ENCODE data around the gene FOXL2. TPM values are rescaled to one million over a fixed set of nuclear protein-coding genes. Genes with fewer than 3 reads are reported as not detected.
A peak's percentile ranks its signal among the peaks of the same experiment; 100 is the strongest.

FOXL2 gene
- total RNA-seq, 2 donors from 2014 or later = 0.07 TPM; not detected in 1

DNA sequence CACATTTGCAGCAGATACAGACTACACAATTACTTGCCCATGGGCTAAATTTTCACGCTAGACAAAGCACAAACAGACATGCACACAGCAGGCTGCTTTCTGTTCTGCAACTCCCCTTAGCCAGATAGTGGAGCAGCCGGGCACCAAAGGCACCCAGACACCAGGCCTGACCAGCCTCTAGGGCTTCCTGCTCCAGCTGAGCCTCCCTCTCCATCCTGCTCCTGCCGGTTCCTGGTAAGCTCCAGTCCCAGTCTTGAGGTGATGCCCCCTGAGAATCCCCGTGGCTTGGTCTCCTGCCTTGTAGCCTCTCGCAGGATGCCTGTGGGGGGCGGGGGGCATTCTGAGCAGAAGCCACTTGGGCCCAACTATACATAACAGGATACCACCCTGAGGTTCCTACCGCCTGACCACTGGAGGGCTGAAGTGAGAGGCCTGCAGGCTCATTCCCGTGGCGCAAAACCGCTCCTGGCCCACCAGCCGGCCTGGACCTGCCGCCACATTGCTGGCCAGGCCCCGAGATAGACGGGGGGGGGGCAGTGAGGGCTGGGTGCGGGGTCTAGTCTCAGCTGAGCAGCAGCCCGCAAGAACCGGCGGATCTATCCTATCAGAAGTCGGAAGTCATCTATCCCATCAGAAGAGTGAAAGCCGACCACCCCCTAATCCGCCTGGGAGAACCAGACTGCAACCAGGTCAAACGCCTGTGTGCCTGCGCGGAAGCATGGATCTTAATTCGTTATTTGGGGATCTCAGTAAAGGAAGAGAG, 3.9 kb downstream of the FOXL2 start:
- Histone ChIP-seq H3K36me3 (no peaks in the 10 kb centered on the region), H3K27me3 (peaks cover 99% of the 10 kb centered on the region), H3K4me3 (no peak overlapping the region), H3K9ac (ENCODE audit: low read depth in 2 of 2, low read length in 2 of 2) (no peak overlapping the region), H3K27ac (no peak overlapping the region), H3K4me1 (peaks cover 32% of the 10 kb centered on the region), H3K9me3 (no peaks in the 10 kb centered on the region)
- TF ChIP-seq, protein P1, sequence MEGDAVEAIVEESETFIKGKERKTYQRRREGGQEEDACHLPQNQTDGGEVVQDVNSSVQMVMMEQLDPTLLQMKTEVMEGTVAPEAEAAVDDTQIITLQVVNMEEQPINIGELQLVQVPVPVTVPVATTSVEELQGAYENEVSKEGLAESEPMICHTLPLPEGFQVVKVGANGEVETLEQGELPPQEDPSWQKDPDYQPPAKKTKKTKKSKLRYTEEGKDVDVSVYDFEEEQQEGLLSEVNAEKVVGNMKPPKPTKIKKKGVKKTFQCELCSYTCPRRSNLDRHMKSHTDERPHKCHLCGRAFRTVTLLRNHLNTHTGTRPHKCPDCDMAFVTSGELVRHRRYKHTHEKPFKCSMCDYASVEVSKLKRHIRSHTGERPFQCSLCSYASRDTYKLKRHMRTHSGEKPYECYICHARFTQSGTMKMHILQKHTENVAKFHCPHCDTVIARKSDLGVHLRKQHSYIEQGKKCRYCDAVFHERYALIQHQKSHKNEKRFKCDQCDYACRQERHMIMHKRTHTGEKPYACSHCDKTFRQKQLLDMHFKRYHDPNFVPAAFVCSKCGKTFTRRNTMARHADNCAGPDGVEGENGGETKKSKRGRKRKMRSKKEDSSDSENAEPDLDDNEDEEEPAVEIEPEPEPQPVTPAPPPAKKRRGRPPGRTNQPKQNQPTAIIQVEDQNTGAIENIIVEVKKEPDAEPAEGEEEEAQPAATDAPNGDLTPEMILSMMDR (IDR thresholded peaks at IDR 0.05) = no peak
- no peak for DNase-seq
- intact Hi-C loops (cut with DNase I) = loop anchor here (5.0 to 10.0 kb wide), 2 partner anchors 262 to 384 kb away; no protein-coding TSS in a partner anchor

DNA sequence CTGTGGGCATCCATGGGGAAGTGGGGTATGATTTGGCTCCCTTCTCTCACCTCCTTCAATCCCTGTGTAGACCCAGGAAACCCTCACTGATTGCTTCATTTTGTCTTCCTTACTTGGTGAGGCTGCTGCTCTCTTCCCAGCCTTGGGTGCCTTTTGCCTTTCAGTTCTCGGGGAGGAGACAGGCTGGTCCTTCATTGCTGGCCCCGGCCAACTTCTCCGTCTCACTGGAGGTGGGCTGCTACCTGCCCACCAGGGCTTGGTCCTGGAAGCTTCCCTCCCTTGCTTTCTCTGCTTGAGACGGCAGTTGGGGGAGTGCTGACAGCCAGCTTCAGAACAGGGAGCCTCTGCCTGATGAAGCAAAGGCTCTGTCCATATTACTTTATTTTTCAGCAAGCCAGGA, 4.7 kb downstream of the FOXL2 start:
- intact Hi-C loops (cut with DNase I) = loop anchor here (5.0 to 10.0 kb wide), 2 partner anchors 263 to 385 kb away; no protein-coding TSS in a partner anchor
- H3K27ac ChIP-seq = no peak overlapping the region
- H3K36me3 ChIP-seq = no peaks in the 10 kb centered on the region
- no peaks in the 10 kb centered on the region for H3K9me3 ChIP-seq
- H3K4me3 ChIP-seq = no peak overlapping the region
- H3K27me3 ChIP-seq = peaks cover 99% of the 10 kb centered on the region
- TF ChIP-seq, protein P1 (IDR thresholded peaks at IDR 0.05) = no peak
- no peak for DNase-seq
- H3K9ac ChIP-seq (ENCODE audit: low read depth in 2 of 2, low read length in 2 of 2) = no peak overlapping the region
- peaks cover 33% of the 10 kb centered on the region for H3K4me1 ChIP-seq

DNA sequence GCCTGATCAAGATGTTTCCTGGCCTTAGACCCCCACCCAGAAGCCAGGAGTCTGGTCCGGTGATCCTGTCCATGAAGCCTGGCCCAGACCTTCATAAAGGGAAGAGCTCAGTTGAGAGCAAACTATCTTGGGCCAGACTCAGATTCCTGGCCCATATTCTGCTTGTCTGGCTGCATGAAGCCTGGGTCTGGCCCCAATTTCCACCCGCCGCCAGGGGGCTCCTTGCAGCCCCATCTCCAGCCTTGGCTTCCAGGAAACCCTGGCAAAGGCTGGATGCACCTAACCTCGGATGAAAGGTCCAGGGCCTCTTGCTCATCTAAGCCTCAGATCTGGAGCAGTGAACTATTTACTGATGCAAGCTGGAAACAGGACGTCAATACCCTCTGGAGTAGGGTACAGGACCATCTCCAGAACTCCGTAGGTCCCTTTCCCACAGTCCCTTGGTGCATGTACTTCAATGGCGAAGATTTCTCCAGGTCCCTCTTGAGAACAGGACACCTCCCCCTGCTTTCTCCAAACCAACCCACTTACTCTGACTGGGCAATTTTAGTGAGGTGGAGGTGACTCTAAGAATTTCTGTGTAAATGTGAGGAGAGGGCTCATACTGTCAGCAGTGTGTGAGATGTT, 5.6 kb downstream of the FOXL2 start:
- H3K36me3 ChIP-seq = no peaks in the 10 kb centered on the region
- DNase-seq = peak; percentile 66
- peaks cover 99% of the 10 kb centered on the region for H3K27me3 ChIP-seq
- intact Hi-C loops (cut with DNase I) = loop anchor here (5.0 to 10.0 kb wide), 2 partner anchors 263 to 386 kb away; no protein-coding TSS in a partner anchor
- TF ChIP-seq, protein P1 (IDR thresholded peaks at IDR 0.05) = peak; percentile 45
- no peak overlapping the region for H3K9ac ChIP-seq (ENCODE audit: low read depth in 2 of 2, low read length in 2 of 2)
- H3K27ac ChIP-seq = no peak overlapping the region
- no peak overlapping the region for H3K4me3 ChIP-seq
- H3K4me1 ChIP-seq = peaks cover 30% of the 10 kb centered on the region
- H3K9me3 ChIP-seq = no peaks in the 10 kb centered on the region

DNA sequence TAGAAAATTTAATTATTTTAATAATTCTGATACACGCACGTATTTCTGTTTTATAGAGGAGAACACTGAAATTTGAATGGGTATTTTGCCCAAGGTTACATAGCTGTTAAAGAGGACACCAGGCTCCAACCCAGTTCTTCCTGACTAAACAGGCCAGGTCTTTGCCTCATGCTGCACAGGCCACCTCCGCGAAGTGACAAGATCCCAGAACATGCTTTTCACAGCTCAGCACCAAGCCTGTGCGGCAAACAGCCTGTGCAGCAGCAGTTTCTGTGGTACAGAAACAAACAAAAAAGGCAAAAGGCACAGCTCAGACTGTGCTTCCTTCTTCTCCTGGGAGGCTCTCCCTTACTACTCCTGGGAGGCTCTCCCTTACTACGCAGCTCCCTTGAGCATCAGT, 6.5 kb downstream of the FOXL2 start:
- Histone ChIP-seq H3K9ac (ENCODE audit: low read depth in 2 of 2, low read length in 2 of 2) (no peak overlapping the region), H3K4me3 (no peak overlapping the region), H3K4me1 (peaks cover 27% of the 10 kb centered on the region), H3K9me3 (no peaks in the 10 kb centered on the region), H3K27me3 (peaks cover 98% of the 10 kb centered on the region), H3K27ac (no peak overlapping the region), H3K36me3 (no peaks in the 10 kb centered on the region)
- no peak for DNase-seq
- intact Hi-C loops (cut with DNase I) = loop anchor here (5.0 to 10.0 kb wide), 2 partner anchors 264 to 387 kb away; no protein-coding TSS in a partner anchor
- TF ChIP-seq, protein P1 (IDR thresholded peaks at IDR 0.05) = no peak

DNA sequence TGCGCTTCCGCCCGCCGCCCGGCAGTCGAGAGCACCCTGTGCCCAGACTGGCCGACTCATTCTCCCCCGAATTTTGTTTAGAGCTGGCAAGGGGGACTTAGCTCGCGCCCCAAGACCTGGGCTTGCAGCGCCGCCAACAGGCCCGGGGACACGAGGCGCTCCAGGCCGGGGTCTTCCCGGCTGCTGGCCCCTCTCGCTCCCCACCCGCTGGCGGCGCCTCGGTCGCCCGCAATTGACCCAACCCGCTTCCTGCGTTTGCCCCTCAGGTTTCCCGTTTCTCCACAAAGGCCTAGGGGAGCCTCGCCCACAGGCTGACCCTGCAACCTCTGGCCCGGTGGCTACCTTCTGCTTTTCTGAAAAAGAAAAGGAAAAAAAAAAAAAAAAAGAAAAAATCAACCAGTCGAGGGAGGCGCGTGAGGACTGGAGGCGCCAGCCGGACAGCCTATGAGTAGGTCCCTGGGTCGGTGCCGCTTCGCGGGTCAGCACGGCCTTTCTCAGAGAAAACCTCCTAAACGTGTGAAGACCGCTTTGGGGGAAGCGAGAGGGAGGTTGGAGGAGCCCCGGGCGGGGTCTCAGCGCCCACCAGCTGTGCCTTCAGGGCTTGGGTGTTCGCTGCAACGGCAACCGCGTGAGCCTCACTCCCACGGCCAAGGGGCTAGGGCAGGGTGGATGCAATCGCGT, 7.2 kb downstream of the FOXL2 start:
- no peak overlapping the region for H3K9ac ChIP-seq (ENCODE audit: low read depth in 2 of 2, low read length in 2 of 2)
- H3K9me3 ChIP-seq = no peaks in the 10 kb centered on the region
- H3K27ac ChIP-seq = no peak overlapping the region
- intact Hi-C loops (cut with DNase I) = loop anchor here (5.0 to 10.0 kb wide), 3 partner anchors 265 to 522 kb away; no protein-coding TSS in a partner anchor
- no peaks in the 10 kb centered on the region for H3K36me3 ChIP-seq
- no peak overlapping the region for H3K4me3 ChIP-seq
- TF ChIP-seq, protein P1 (IDR thresholded peaks at IDR 0.05) = no peak
- peaks cover 98% of the 10 kb centered on the region for H3K27me3 ChIP-seq
- no peak for DNase-seq
- peaks cover 19% of the 10 kb centered on the region for H3K4me1 ChIP-seq
